ENCODE measurements around the gene TNIP3. TPM values are rescaled to one million over a fixed set of nuclear protein-coding genes. Genes with fewer than 3 reads are reported as not detected.
"Not testable (repeated sequence)": the region's sequence is repeated elsewhere in the genome, so short reads cannot be mapped to it uniquely, and the experiment has no call there.

The TNIP3 gene
- total and polyA plus RNA-seq, 2 donors (not counting 1 experiment from before 2014, with no cell fraction given) = not detected

DNA sequence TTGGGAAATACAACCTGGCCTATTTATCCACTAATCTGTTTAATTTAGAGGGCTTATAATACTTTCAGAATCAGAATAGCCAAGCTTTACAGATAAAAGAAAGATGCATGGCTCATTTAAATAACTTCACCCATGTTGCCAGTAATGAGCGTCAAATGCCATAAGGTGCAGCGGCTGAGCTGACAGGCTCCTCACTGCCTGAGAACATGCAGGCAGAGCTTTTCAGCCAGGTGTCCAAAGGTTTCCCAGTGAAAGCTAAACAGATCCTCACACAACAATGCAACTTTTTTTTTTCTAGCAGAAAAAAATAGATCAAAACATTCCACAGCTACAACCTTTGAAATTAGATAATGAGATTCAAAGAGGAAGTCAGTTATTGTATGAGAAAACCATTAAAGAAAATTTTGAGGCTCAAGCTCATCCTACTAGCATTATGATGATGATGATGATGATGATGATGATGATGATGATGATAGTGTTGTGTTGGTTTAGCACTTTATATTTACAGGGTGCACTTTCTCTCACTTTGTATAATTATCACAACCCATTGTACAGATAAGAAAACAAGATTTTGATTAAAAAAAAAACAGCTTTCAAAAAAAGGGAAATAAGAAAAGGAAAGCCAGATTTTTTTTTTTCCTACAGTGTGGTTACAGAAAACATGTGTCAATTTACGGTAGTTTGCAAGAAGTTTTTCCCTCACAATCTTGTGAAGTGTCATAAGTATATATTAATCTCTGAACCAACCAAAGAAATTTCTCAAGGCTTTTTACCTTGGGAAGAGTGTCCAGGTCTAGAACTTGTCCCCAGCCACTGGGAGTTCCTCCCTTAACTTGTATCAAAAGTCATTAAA, 12.2 kb upstream of the TNIP3 start:
- Mint-ChIP-seq H3K27me3 (peaks cover 4% of the 10 kb centered on the region), H3K4me1 (no peaks in the 10 kb centered on the region), H3K27ac (no peak overlapping the region), H3K4me3 (no peak overlapping the region), H3K9me3 (ENCODE audit: insufficient read depth) (no peaks in the 10 kb centered on the region)
- no peak overlapping the region for H3K27ac ChIP-seq (ENCODE audit: low read length in 2 of 2)
- intact Hi-C loops (cut with micrococcal nuclease) = no loop called here
- H3K79me2 ChIP-seq (ENCODE audit: control insufficient read depth, insufficient read depth, low read length) = no peaks in the 10 kb centered on the region
- ATAC-seq (ENCODE audit: low read depth) (no peak), DNase-seq (no peak)
- H3K4me1 ChIP-seq (ENCODE audit: control insufficient read depth in 2 of 2, insufficient read depth in 2 of 2, low read length in 2 of 2) = no peaks in the 10 kb centered on the region
- H3K4me2 ChIP-seq (replicated peaks; ENCODE audit: low read depth, low read length, poor library complexity, severe bottlenecking) = no peak overlapping the region
- WGBS (ENCODE audit: insufficient coverage) = 100% methylated on average over 2 of the region's 3 CpGs
- H3K27me3 ChIP-seq (replicated peaks in 1 of 4; ENCODE audit: control extremely low read depth in 1 of 4, control insufficient read depth in 3 of 4, insufficient read depth in 4 of 4, low read length in 3 of 4) = no peaks in the 10 kb centered on the region
- POLR2A ChIA-PET = no interaction called here
- H4K20me1 ChIP-seq (ENCODE audit: control insufficient read depth, insufficient read depth, low read length, poor library complexity, severe bottlenecking) = no peaks in the 10 kb centered on the region
- H3K9me3 ChIP-seq (ENCODE audit: control extremely low read depth in 1 of 3, control insufficient read depth in 2 of 3, insufficient read depth in 1 of 3, low read length in 2 of 3) = no peaks in the 10 kb centered on the region
- CTCF ChIA-PET = interaction anchor here (0.9 kb wide), 1 partner anchor 16 kb away, joined by 3 read pairs; no protein-coding TSS in a partner anchor
- H3K36me3 ChIP-seq (replicated peaks in 1 of 2; ENCODE audit: control extremely low read depth in 1 of 2, control insufficient read depth in 1 of 2, extremely low read depth in 1 of 2, insufficient read depth in 2 of 2, low read length in 1 of 2) = no peaks in the 10 kb centered on the region
- H3K4me3 ChIP-seq (ENCODE audit: control extremely low read depth in 1 of 5, extremely low read depth in 1 of 5, insufficient read depth in 1 of 5, low read depth in 2 of 5, low read length in 4 of 5) = no peak overlapping the region
- TF ChIP-seq, protein P1, sequence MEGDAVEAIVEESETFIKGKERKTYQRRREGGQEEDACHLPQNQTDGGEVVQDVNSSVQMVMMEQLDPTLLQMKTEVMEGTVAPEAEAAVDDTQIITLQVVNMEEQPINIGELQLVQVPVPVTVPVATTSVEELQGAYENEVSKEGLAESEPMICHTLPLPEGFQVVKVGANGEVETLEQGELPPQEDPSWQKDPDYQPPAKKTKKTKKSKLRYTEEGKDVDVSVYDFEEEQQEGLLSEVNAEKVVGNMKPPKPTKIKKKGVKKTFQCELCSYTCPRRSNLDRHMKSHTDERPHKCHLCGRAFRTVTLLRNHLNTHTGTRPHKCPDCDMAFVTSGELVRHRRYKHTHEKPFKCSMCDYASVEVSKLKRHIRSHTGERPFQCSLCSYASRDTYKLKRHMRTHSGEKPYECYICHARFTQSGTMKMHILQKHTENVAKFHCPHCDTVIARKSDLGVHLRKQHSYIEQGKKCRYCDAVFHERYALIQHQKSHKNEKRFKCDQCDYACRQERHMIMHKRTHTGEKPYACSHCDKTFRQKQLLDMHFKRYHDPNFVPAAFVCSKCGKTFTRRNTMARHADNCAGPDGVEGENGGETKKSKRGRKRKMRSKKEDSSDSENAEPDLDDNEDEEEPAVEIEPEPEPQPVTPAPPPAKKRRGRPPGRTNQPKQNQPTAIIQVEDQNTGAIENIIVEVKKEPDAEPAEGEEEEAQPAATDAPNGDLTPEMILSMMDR (IDR thresholded peaks at IDR 0.05) = no peak
- TF ChIP-seq EZH2 (IDR thresholded peaks at IDR 0.05; ENCODE audit: borderline replicate concordance, insufficient read depth, low read depth, low read length, poor library complexity, severe bottlenecking) = no peak
- no peak overlapping the region for H3K9ac ChIP-seq (ENCODE audit: low read length)
- H2AFZ ChIP-seq (ENCODE audit: insufficient read depth, low read depth, low read length, poor library complexity, severe bottlenecking) = no peak overlapping the region

DNA sequence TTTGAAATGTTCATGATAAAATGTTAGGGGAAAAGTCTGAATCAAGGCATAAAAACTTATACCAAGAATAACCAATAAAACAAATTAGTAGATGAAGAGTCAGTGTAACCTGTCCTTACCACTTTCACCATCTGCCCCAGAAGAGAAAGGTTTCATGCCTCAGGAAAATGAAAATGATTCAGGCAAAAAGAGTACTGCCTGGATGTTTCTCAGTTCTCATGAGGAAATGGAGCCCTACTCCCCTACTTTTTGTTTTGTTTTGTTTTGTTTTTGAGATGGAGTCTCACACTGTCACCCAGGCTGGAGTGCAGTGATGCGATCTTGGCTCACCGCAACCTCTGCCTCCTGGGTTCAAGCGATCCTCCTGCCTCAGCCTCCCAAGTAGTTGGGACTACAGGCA, 7.4 kb upstream of the TNIP3 start:
- POLR2A ChIA-PET; DNase-seq; H3K27ac Mint-ChIP-seq; H3K79me2 ChIP-seq (ENCODE audit: control insufficient read depth, insufficient read depth, low read length); H3K27me3 Mint-ChIP-seq; H3K36me3 ChIP-seq (replicated peaks in 1 of 2; ENCODE audit: control extremely low read depth in 1 of 2, control insufficient read depth in 1 of 2, extremely low read depth in 1 of 2, insufficient read depth in 2 of 2, low read length in 1 of 2); intact Hi-C loops (cut with micrococcal nuclease); H3K27ac ChIP-seq (ENCODE audit: low read length in 2 of 2); H3K4me3 Mint-ChIP-seq; H3K9me3 ChIP-seq (ENCODE audit: control extremely low read depth in 1 of 3, control insufficient read depth in 2 of 3, insufficient read depth in 1 of 3, low read length in 2 of 3); ATAC-seq (ENCODE audit: low read depth); H2AFZ ChIP-seq (ENCODE audit: insufficient read depth, low read depth, low read length, poor library complexity, severe bottlenecking); H3K27me3 ChIP-seq (replicated peaks in 1 of 4; ENCODE audit: control extremely low read depth in 1 of 4, control insufficient read depth in 3 of 4, insufficient read depth in 4 of 4, low read length in 3 of 4); H3K9ac ChIP-seq (ENCODE audit: low read length); H3K4me3 ChIP-seq (ENCODE audit: control extremely low read depth in 1 of 5, extremely low read depth in 1 of 5, insufficient read depth in 1 of 5, low read depth in 2 of 5, low read length in 4 of 5); CTCF ChIA-PET; H3K4me1 Mint-ChIP-seq; H4K20me1 ChIP-seq (ENCODE audit: control insufficient read depth, insufficient read depth, low read length, poor library complexity, severe bottlenecking); H3K4me2 ChIP-seq (replicated peaks; ENCODE audit: low read depth, low read length, poor library complexity, severe bottlenecking); H3K9me3 Mint-ChIP-seq (ENCODE audit: insufficient read depth); H3K4me1 ChIP-seq (ENCODE audit: control insufficient read depth in 2 of 2, insufficient read depth in 2 of 2, low read length in 2 of 2): not testable (repeated sequence)
- 100% methylated on average over 2 of the region's 3 CpGs for WGBS (ENCODE audit: insufficient coverage)
